IPS-11a (cell line): ENCODE results near the gene KHDC3L.

ENCODE experiments used
- H3K4me3 ChIP-seq: one replicate; pipeline ENCODE4 v1.5.1; 2013; ENCODE audit warnings: low read depth, low read length, control low read depth

The KHDC3L gene

DNA sequence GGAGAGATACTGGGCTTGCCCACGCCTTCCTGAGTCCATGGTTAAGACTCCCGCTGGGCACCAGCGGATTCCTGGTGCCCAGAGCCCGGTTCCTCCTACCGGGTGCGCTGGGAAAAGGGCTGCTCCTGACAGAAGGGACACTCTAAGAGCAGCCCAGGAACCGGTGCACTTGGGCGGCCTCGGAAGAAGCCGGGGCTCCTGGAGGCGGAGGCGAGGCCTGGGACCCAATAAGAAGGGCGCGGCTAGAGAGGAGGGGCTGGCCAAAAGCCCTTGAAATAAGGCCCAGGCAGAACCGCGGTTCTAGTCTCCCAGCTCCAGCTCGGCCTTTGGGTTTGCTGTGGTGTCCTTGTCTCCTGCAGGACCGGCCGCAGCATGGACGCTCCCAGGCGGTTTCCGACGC, at the start of gene KHDC3L:
Gene KHDC3L, plus strand, starts transcription at position 301 of the 400 bp plus-strand sequence. Its CDS starts 72 bp downstream, at position 373.
- no peak within 1 kb of the TSS for H3K4me3 ChIP-seq

GRCh38 chr6:73314577-73315492, 47.6 kb upstream of the KHDC3L start:
- H3K4me3 ChIP-seq = peak overlapping the region; percentile 4

- no peak overlapping the region for H3K4me3 ChIP-seq
Observed at GRCh38 chr6:73323323-73323722, 39.1 kb upstream of the KHDC3L start.

GRCh38 chr6:73325656-73326055, 36.8 kb upstream of the KHDC3L start:
- no peak overlapping the region for H3K4me3 ChIP-seq

DNA sequence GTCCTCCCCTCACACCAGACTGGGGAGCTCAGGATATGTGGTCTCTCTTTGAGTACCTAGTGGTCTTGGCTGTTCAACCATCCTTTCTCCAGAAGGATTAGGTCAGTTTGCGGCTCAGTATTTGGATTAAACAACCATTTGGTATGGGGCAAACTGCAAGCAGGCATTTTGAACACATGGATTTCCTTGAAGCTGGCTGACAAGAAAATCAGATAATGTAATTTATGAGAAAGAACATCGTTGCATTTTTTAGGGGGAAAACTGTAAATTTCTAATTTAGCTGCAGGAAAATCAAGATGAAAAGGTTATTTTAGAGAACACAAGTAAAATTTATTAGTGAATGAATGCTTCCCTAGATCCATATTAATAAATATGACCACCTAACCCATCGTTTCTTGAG, 33.7 kb upstream of the KHDC3L start:
- no peak overlapping the region for H3K4me3 ChIP-seq

GRCh38 chr6:73329201-73329600, 33.3 kb upstream of the KHDC3L start:
- no peak overlapping the region for H3K4me3 ChIP-seq

DNA sequence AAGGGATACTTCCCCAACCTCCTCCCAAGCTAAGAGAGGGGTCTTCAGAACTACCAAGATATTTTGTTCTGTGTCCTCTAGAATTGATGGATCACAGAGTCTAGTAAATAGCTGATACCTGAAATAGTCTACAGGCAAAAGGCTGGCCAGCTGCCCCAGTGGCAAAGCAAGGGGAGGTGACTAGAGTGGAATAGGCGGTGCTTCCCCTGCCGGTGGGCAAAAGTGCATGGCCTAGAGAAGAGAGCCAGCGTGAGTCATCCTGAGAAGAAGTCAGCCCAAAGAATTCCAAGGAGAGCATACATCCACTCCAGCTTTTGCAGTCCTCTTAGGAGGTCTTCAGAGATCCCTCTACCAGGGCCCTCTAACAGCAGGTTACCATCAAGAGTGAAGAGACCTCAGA, 23.1 kb upstream of the KHDC3L start:
- no peak overlapping the region for H3K4me3 ChIP-seq

- no peak overlapping the region for H3K4me3 ChIP-seq
Observed at GRCh38 chr6:73340048-73340447, 22.4 kb upstream of the KHDC3L start.

DNA sequence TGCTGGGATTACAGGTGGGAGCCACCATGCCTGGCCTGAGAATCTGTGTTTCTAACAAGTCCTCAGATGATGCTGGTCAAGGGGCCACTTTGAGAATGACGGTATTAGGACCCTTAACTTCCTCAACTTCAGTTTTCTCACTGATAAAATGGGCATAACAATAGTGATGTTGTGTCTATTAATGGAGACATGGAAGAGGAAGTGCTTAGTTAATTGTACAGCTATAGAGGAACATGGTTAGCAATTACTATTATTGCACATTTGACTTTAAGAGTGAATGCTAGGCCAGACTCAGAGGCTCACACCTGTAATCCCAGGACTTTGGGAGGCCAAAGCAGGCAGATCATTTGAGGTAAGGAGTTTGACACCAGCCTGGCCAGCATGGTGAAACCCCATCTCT, 21.1 kb upstream of the KHDC3L start:
- H3K4me3 ChIP-seq = no peak overlapping the region

- no peak overlapping the region for H3K4me3 ChIP-seq
Observed at GRCh38 chr6:73342174-73342573, 20.3 kb upstream of the KHDC3L start.

GRCh38 chr6:73343164-73343563, 19.3 kb upstream of the KHDC3L start:
- H3K4me3 ChIP-seq = no peak overlapping the region

- no peak overlapping the region for H3K4me3 ChIP-seq
Observed at GRCh38 chr6:73348550-73349204, 13.8 kb upstream of the KHDC3L start.

DNA sequence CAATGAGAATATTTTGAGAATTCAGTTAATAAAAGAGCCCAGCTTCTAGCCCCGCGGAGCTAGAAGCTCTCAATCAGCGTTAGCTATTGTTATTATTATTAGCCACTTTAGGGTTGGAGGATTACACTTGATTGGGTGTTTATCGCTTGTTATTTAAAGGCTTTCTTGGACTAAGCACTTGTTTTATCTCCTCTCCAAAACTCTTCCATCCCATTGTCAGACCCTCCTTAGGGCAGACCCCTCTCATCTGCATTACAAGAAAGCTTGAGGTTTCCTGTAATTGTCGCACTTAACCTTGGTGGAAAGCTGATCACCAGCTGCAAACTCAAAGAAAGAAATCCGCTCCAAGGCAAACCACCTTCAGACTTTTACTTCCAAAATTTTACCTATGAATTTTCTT, 13.1 kb upstream of the KHDC3L start:
- no peak overlapping the region for H3K4me3 ChIP-seq

- H3K4me3 ChIP-seq = no peak within 1 kb of the TSS
Observed at GRCh38 chr6:73353636-73354593, 8.5 kb upstream of the KHDC3L start, which contains the start of gene DPPA5. DPPA5 (minus strand) TSS chr6:73354276; CDS start chr6:73354225, 51 bp downstream.

DNA sequence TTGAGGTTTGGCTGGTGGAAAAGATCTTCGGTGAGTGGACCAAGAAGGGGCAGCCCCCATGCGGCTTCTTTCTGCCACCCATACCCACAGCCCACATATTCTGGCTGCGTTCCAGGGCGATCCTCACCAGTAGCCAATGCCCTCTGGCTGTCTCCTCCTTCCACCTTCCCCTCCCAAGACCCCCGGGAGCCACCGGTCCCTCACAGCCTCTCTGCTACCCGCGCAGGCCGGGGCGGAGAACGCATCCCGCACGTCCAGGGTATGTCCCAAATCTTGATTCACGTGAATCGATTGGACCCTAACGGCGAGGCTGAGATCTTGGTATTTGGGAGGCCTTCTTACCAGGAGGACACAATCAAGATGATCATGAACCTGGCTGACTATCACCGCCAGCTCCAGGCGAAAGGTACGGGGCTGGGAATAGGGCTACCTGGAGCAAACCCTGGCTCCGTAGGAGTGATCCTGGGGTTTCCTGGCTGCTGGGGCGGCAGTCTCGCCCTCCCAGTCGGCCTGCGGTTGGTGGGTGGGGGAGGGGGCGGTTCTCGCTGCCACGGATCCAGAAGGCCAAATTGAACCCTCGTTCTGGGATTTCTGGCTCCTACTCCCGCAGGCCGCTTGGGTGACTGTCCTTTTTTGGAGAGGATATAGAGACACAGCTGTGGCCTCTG, 545 bp downstream of the KHDC3L start:
- no peak overlapping the region for H3K4me3 ChIP-seq

GRCh38 chr6:73363537-73363875, 1.0 kb downstream of the KHDC3L start:
- no peak overlapping the region for H3K4me3 ChIP-seq

GRCh38 chr6:73364121-73364520, 1.7 kb downstream of the KHDC3L start:
- no peak overlapping the region for H3K4me3 ChIP-seq

DNA sequence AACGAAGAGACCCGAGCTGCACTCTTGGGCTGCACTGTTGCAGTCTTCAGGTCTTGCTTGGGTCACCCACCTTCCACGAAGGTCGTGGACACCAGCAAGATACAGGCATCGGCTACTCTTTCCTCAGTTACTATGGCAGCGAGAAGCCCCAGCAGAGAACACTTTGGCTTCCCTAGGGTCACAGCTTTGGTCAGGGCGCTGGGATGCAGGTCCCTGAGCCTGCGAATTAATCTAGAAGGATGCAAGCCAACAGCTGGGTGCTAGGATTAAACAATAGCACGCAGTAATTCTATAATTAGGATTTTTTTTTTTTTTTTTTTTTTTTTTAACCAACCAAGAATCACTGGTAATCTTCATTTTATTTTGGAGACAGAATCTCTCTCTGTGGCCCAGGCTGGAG, 2.1 kb downstream of the KHDC3L start:
- no peak overlapping the region for H3K4me3 ChIP-seq

- H3K4me3 ChIP-seq = no peak overlapping the region
Observed at GRCh38 chr6:73367761-73368355, 5.4 kb downstream of the KHDC3L start.

- H3K4me3 ChIP-seq = no peak overlapping the region
Observed at GRCh38 chr6:73368675-73369074, 6.2 kb downstream of the KHDC3L start.
